NOMO-1 (cell line): ENCODE data around the gene AIPL1.

ENCODE experiments used
- DNase-seq, 2 experiments: peaks; one replicate each; lab custom pipeline; 2025; ENCODE audit not compliant: unreplicated experiment in 2 of 2; lab: John Stamatoyannopoulos, UW

The AIPL1 gene

GRCh38 chr17:6380915-6381438 is 53.9 kb downstream of the AIPL1 start:
- DNase-seq: no peak

DNA sequence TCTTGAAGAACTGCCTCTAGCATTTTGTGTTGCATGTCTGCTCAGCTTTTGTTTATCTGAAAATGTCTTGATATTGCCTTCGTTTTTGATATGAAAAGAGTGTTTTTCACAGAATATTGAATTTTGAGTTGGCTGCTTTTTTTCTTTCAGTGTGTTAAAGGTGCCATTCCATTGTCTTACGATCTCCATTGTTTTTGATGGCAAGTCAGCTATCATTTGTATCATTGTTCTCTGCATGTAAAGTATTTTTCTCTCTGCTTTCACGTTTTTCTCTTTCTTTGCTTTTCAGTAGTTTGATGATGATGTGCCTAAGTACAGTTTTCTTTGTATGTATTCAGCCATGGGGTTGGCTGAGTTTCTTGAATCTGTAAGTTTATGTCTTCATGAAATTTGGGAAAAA is 57.0 kb downstream of the AIPL1 start:
- no peak for DNase-seq

GRCh38 chr17:6376931-6377361 is 58.0 kb downstream of the AIPL1 start:
- no peak for DNase-seq

- no peak for DNase-seq
These were observed 60.1 kb downstream of the AIPL1 start for GRCh38 chr17:6374761-6375312.

GRCh38 chr17:6374271-6374691 is 60.6 kb downstream of the AIPL1 start:
- no peak for DNase-seq
